ENCODE measurements around the gene SECISBP2. TPM values are rescaled to one million over a fixed set of nuclear protein-coding genes. Genes with fewer than 3 reads are reported as not detected.

SECISBP2 gene
- polyA plus RNA-seq, 1 of the 3 experiments (the other 2 are of a cell fraction), result 21.2 TPM

- TF ChIP-seq NFIC (IDR thresholded peaks at IDR 0.05; ENCODE audit: borderline replicate concordance) (no peak), USF2 (IDR thresholded peaks at IDR 0.05; ENCODE audit: borderline replicate concordance, low read depth, low read length) (no peak), POLR2AphosphoS5 (IDR thresholded peaks at IDR 0.05; ENCODE audit: low read depth, low read length) (no peak), SMC3 (IDR thresholded peaks at IDR 0.05; ENCODE audit: low read depth, low read length) (no peak)
- Histone ChIP-seq H3K27ac (ENCODE audit: low read depth in 2 of 2, low read length in 1 of 2) (no peak overlapping the region; a peak in 1 of 4 replicates), H3K9ac (no peak overlapping the region), H3K4me1 (ENCODE audit: control insufficient read depth in 1 of 2, insufficient read depth in 2 of 2, low read depth in 1 of 2, low read length in 1 of 2) (no peaks in the 10 kb centered on the region; a peak in 1 of 4 replicates), H3K36me3 (replicated peaks in 1 of 2; ENCODE audit: control insufficient read depth in 1 of 2, insufficient read depth in 2 of 2, low read length in 1 of 2) (peaks cover 0 to 9% of the 10 kb centered on the region in 2 experiments), H3K4me3 (ENCODE audit: low read depth in 2 of 2, low read length in 1 of 2) (no peak overlapping the region), H3K79me2 (ENCODE audit: insufficient read depth) (no peaks in the 10 kb centered on the region), H3K27me3 (ENCODE audit: insufficient read depth) (no peaks in the 10 kb centered on the region), H3K4me2 (no peak overlapping the region), H4K20me1 (ENCODE audit: insufficient read depth) (no peaks in the 10 kb centered on the region), H3K9me2 (no peaks in the 10 kb centered on the region), H3K9me3 (no peaks in the 10 kb centered on the region), H2AFZ (ENCODE audit: low read depth) (no peak overlapping the region), H3F3A (replicated peaks; ENCODE audit: insufficient read depth) (no peaks in the 10 kb centered on the region)
- WGBS (ENCODE audit: low lambda C conversion rate), result 91% methylated on average over 14 of the region's 19 CpGs
- POLR2A ChIA-PET, result interaction anchor here (0.5 kb wide), 1 partner anchor 1693 kb away, joined by 3 read pairs; no protein-coding TSS in a partner anchor
- CTCF ChIA-PET, result interaction anchor here (0.9 to 1.1 kb wide), 3 partner anchors 8 to 165 kb away, joined by 4 read pairs; no protein-coding TSS in a partner anchor
- DNase-seq, result no peak
Measured at GRCh38 chr9:89383721-89384300, 65.5 kb downstream of the SECISBP2 start.

GRCh38 chr9:89384783-89385182 lies 66.5 kb downstream of the SECISBP2 start:
- Histone ChIP-seq H4K20me1 (ENCODE audit: insufficient read depth) (no peaks in the 10 kb centered on the region), H3K4me3 (ENCODE audit: low read depth in 2 of 2, low read length in 1 of 2) (no peak overlapping the region), H3K9me2 (no peaks in the 10 kb centered on the region), H3F3A (replicated peaks; ENCODE audit: insufficient read depth) (no peaks in the 10 kb centered on the region), H3K4me1 (ENCODE audit: control insufficient read depth in 1 of 2, insufficient read depth in 2 of 2, low read depth in 1 of 2, low read length in 1 of 2) (no peaks in the 10 kb centered on the region; a peak in 1 of 4 replicates), H3K27ac (ENCODE audit: low read depth in 2 of 2, low read length in 1 of 2) (no peak overlapping the region; a peak in 1 of 4 replicates), H3K9ac (no peak overlapping the region), H3K9me3 (no peaks in the 10 kb centered on the region), H3K4me2 (no peak overlapping the region), H2AFZ (ENCODE audit: low read depth) (no peak overlapping the region), H3K79me2 (ENCODE audit: insufficient read depth) (no peaks in the 10 kb centered on the region), H3K27me3 (ENCODE audit: insufficient read depth) (no peaks in the 10 kb centered on the region), H3K36me3 (replicated peaks in 1 of 2; ENCODE audit: control insufficient read depth in 1 of 2, insufficient read depth in 2 of 2, low read length in 1 of 2) (peaks cover 0 to 11% of the 10 kb centered on the region in 2 experiments)
- no peak for DNase-seq
- CTCF ChIA-PET, result no interaction called here
- POLR2A ChIA-PET, result no interaction called here
- WGBS (ENCODE audit: low lambda C conversion rate), result 100% methylated on average over 11 of the region's 15 CpGs
- no peak for TF ChIP-seq IRF3 (IDR thresholded peaks at IDR 0.05; ENCODE audit: low read depth, low read length)
- TF ChIP-seq EZH2phosphoT487 (IDR thresholded peaks at IDR 0.05; ENCODE audit: borderline replicate concordance, low read depth), result no peak
- no peak for TF ChIP-seq YY1 (IDR thresholded peaks at IDR 0.05; ENCODE audit: low read depth)
- no peak for TF ChIP-seq CHD2 (IDR thresholded peaks at IDR 0.05; ENCODE audit: low read length, partially characterized antibody)
- TF ChIP-seq TEAD4 (IDR thresholded peaks at IDR 0.05; ENCODE audit: borderline replicate concordance, insufficient read depth), result no peak
- no peak for TF ChIP-seq NRF1 (IDR thresholded peaks at IDR 0.05; ENCODE audit: low read depth, low read length)
- no peak for TF ChIP-seq TCF12 (IDR thresholded peaks at IDR 0.05)
- no peak for TF ChIP-seq FOXJ3 (CRISPR knock-in tag; IDR thresholded peaks at IDR 0.05)
- TF ChIP-seq USF2 (IDR thresholded peaks at IDR 0.05; ENCODE audit: borderline replicate concordance, low read depth, low read length), result no peak
- no peak for TF ChIP-seq SIN3A (IDR thresholded peaks at IDR 0.05; ENCODE audit: borderline replicate concordance, low read depth, low read length)
- no peak for TF ChIP-seq RFX5 (IDR thresholded peaks at IDR 0.05; ENCODE audit: low read length)
- no peak for TF ChIP-seq TAF1 (IDR thresholded peaks at IDR 0.05; ENCODE audit: borderline replicate concordance, low read depth, low read length)
- TF ChIP-seq REST (IDR thresholded peaks at IDR 0.05; ENCODE audit: low read depth, low read length), result no peak
- TF ChIP-seq RAD21 (IDR thresholded peaks at IDR 0.05; ENCODE audit: low read length), result no peak
- no peak for TF ChIP-seq GATA2 (CRISPR knock-in tag; IDR thresholded peaks at IDR 0.05)
- no peak for TF ChIP-seq MAX (IDR thresholded peaks at IDR 0.05; ENCODE audit: low read depth)
- TF ChIP-seq ELF1 (IDR thresholded peaks at IDR 0.05), result no peak
- no peak for TF ChIP-seq RCOR1 (IDR thresholded peaks at IDR 0.05; ENCODE audit: low read length)
- TF ChIP-seq JUND (IDR thresholded peaks at IDR 0.05), result no peak
